NB4 (cell line): Measurements from ENCODE around the gene IFFO2.

ENCODE experiments used
- MYC ChIP-seq: IDR thresholded peaks from 2 replicates; pipeline ENCODE4 v1.6.1; 2011; ENCODE audit warnings: low read depth, low read length
- POLR2A ChIP-seq: IDR thresholded peaks from 2 replicates; pipeline ENCODE4 v1.6.1; 2011; ENCODE audit warnings: mild to moderate bottlenecking; ENCODE audit not compliant: insufficient read length; ENCODE audit errors: extremely low read depth
- TF ChIP-seq, protein P1 (sequence below): IDR thresholded peaks from 2 replicates; pipeline ENCODE4 v1.6.1; 2011; ENCODE audit warnings: low read depth, low read length
- TF ChIP-seq, protein P2 (sequence below): IDR thresholded peaks from one replicate; pipeline ENCODE4 v1.5.1; 2012; ENCODE audit warnings: low read depth, low read length

DNA sequence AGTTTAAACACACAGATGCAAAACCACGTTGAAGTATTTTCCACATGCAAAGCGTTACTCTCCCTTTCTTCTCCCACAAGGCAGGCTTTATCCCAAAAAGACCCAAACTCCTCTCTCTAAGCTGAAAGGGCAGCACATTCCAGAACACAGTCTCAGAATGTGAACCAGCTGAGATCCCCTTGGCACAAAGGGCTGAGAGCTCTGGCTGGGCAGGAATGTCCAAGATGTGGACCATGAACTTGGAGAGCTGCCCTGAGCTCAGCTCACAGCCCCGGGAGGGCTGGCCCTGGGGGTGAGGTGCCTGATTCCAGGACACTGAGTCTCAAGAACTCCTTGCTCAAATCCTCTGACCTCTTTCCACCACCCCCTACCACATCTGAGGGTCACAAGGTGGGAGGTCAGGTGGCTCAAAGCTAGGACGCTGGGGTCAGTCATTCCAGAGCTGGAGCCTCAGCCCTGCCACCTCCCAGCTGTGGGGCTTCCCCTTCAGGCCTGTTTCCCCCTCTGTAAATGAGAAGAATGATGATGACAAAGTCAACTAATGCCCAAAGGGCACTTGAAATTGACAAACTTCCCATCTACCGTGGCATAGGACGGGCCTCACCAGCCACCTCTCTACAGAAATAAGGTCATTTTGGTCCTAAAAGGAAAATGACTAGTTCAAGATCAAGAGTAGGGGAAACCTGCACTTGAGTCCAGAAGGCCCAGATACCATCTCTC, 65.6 kb downstream of the IFFO2 start:
- TF ChIP-seq POLR2A: no peak
- TF ChIP-seq, protein P1, sequence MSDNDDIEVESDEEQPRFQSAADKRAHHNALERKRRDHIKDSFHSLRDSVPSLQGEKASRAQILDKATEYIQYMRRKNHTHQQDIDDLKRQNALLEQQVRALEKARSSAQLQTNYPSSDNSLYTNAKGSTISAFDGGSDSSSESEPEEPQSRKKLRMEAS: no peak
- TF ChIP-seq MYC: no peak
- TF ChIP-seq, protein P2, sequence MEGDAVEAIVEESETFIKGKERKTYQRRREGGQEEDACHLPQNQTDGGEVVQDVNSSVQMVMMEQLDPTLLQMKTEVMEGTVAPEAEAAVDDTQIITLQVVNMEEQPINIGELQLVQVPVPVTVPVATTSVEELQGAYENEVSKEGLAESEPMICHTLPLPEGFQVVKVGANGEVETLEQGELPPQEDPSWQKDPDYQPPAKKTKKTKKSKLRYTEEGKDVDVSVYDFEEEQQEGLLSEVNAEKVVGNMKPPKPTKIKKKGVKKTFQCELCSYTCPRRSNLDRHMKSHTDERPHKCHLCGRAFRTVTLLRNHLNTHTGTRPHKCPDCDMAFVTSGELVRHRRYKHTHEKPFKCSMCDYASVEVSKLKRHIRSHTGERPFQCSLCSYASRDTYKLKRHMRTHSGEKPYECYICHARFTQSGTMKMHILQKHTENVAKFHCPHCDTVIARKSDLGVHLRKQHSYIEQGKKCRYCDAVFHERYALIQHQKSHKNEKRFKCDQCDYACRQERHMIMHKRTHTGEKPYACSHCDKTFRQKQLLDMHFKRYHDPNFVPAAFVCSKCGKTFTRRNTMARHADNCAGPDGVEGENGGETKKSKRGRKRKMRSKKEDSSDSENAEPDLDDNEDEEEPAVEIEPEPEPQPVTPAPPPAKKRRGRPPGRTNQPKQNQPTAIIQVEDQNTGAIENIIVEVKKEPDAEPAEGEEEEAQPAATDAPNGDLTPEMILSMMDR: no peak
